B cell (primary cell): Measurements from ENCODE around the gene ATXN1. TPM values are rescaled to one million over a fixed set of nuclear protein-coding genes. Genes with fewer than 3 reads are reported as not detected.

Experiments used
- ATAC-seq: fragments of 200-7000 bp; cut with Tn5 transposase; one replicate; pipeline ENCODE4 v1.10.0; 2021; ENCODE audit warnings: low read depth, mild to moderate bottlenecking, moderate number of reproducible peaks, moderate library complexity
- CTCF ChIA-PET: fragments of 350-600 bp; sonication (Branson Sonifier 250); formaldehyde crosslinking; loops from one replicate; lab custom pipeline; 2021; ENCODE audit warnings: antibody characterized with exemption, inconsistent platforms; lab: Charles Lee
- POLR2A ChIA-PET: fragments of 350-600 bp; sonication (Branson Sonifier 250); formaldehyde crosslinking; loops from one replicate; lab custom pipeline; 2021; ENCODE audit warnings: antibody characterized with exemption; lab: Charles Lee
- DNase-seq: peaks from one replicate; pipeline ENCODE4 v3.0.0; 2013
- H2AFZ ChIP-seq: 2 replicates; pipeline ENCODE4 v1.6.1; 2012; ENCODE audit warnings: mild to moderate bottlenecking, low read depth, low read length; ENCODE audit not compliant: insufficient read depth, poor library complexity, severe bottlenecking
- H3K27ac ChIP-seq, 2 donors: 1 replicate in 1 of 2; 2 replicates in 1 of 2; pipeline ENCODE4 v1.5.1; 2012 to 2013; ENCODE audit warnings: low read length in 2 of 2, mild to moderate bottlenecking in 2 of 2, moderate library complexity in 1 of 2
- H3K27me3 ChIP-seq, 4 experiments: fragments of 200-600 bp in 1 of 4; sonication (generic) in 1 of 4; replicated peaks in 1 of 4; 1 replicate in 2 of 4; 2 replicates in 2 of 4; pipeline versions ENCODE4 v1.6.1 to v1.7.0; 2013 to 2016; ENCODE audit warnings: low read length in 3 of 4, mild to moderate bottlenecking in 2 of 4, mixed read lengths in 1 of 4, moderate library complexity in 1 of 4; ENCODE audit not compliant: insufficient read depth in 4 of 4, control insufficient read depth in 3 of 4; ENCODE audit errors: control extremely low read depth in 1 of 4
- H3K36me3 ChIP-seq, 2 experiments: replicated peaks in 1 of 2; 1 replicate in 1 of 2; 2 replicates in 1 of 2; pipeline versions ENCODE4 v1.6.1 to v1.7.1; 2013; ENCODE audit warnings: low read length in 1 of 2; ENCODE audit not compliant: insufficient read depth in 2 of 2, control insufficient read depth in 1 of 2; ENCODE audit errors: control extremely low read depth in 1 of 2, extremely low read depth in 1 of 2
- H3K4me1 ChIP-seq, 2 donors: fragments of 200-600 bp in 1 of 2; sonication (generic) in 1 of 2; 1 replicate in 1 of 2; 2 replicates in 1 of 2; pipeline versions ENCODE4 v1.5.1 to v1.6.1; 2013 to 2017; ENCODE audit warnings: low read length in 2 of 2; ENCODE audit not compliant: control insufficient read depth in 2 of 2, insufficient read depth in 2 of 2
- H3K4me2 ChIP-seq: replicated peaks from 2 replicates; pipeline ENCODE3; 2012; ENCODE audit warnings: mild to moderate bottlenecking, low read depth, low read length; ENCODE audit not compliant: poor library complexity, severe bottlenecking
- H3K4me3 ChIP-seq, 5 experiments: fragments of 200-600 bp in 1 of 5; sonication (generic) in 1 of 5; 1 replicate in 3 of 5; 2 replicates in 2 of 5; pipeline versions ENCODE4 v1.5.1 to v1.7.0; 2011 to 2016; ENCODE audit warnings: low read length in 4 of 5, mild to moderate bottlenecking in 4 of 5, low read depth in 2 of 5, control low read depth in 1 of 5, moderate library complexity in 1 of 5; ENCODE audit not compliant: insufficient read depth in 1 of 5; ENCODE audit errors: control extremely low read depth in 1 of 5, extremely low read depth in 1 of 5
- H3K79me2 ChIP-seq: fragments of 200-600 bp; sonication (generic); one replicate; pipeline ENCODE4 v1.6.0; 2016; ENCODE audit warnings: low read length; ENCODE audit not compliant: control insufficient read depth, insufficient read depth
- H3K9ac ChIP-seq: fragments of 200-600 bp; sonication (generic); 2 replicates; pipeline ENCODE4 v1.6.1; 2017; ENCODE audit warnings: mild to moderate bottlenecking, low read length, moderate library complexity
- H3K9me3 ChIP-seq, 3 donors: one replicate each; pipeline versions ENCODE4 v1.6.1 to v1.7.1; 2013; ENCODE audit warnings: low read length in 2 of 3; ENCODE audit not compliant: control insufficient read depth in 2 of 3, insufficient read depth in 1 of 3; ENCODE audit errors: control extremely low read depth in 1 of 3
- H4K20me1 ChIP-seq: 2 replicates; pipeline ENCODE4 v1.6.0; 2012; ENCODE audit warnings: mild to moderate bottlenecking, low read length; ENCODE audit not compliant: insufficient read depth, control insufficient read depth, poor library complexity, severe bottlenecking
- H3K27ac Mint-ChIP-seq: one replicate; pipeline ENCODE4 v1.8.0; 2021; ENCODE audit warnings: mixed read lengths
- H3K27me3 Mint-ChIP-seq: one replicate; pipeline ENCODE4 v1.8.0; 2021; ENCODE audit warnings: mixed read lengths
- H3K4me1 Mint-ChIP-seq: one replicate; pipeline ENCODE4 v1.8.0; 2021; ENCODE audit warnings: mixed read lengths
- H3K4me3 Mint-ChIP-seq: one replicate; pipeline ENCODE4 v1.8.0; 2021; ENCODE audit warnings: mixed read lengths
- H3K9me3 Mint-ChIP-seq: one replicate; pipeline ENCODE4 v1.8.0; 2022; ENCODE audit warnings: mixed read lengths; ENCODE audit not compliant: insufficient read depth
- CTCF ChIP-seq: fragments of 200-600 bp; IDR thresholded peaks from one replicate; pipeline ENCODE4 v1.8.0; 2022; ENCODE audit warnings: antibody characterized with exemption, mild to moderate bottlenecking
- EZH2 ChIP-seq: IDR thresholded peaks from 2 replicates; pipeline ENCODE4 v1.6.1; 2012; ENCODE audit warnings: borderline replicate concordance, low read depth, mild to moderate bottlenecking, moderate library complexity, low read length; ENCODE audit not compliant: insufficient read depth, poor library complexity, severe bottlenecking
- WGBS: methylation state at CpG from one replicate; pipeline ENCODE4 v1.1.5; 2013; ENCODE audit warnings: missing lambda C conversion rate; ENCODE audit not compliant: insufficient coverage; 5-methylcytosine and 5-hydroxymethylcytosine counted together
- intact Hi-C: fragments of 100-400 bp; cut with micrococcal nuclease; formaldehyde crosslinking; loops from one replicate; pipeline ENCODE4 v1.10.0; 2022
- polyA plus RNA-seq: library from polyadenylated mRNA; depleted of rRNA; stranded (reverse); fragments of >200 nt; gene quantifications from 2 replicates; pipeline ENCODE4 v1.2.3, GENCODE V29; 2012
- total RNA-seq, 2 donors: library from RNA; stranded (reverse); fragments of 120-200 nt in 1 of 2; gene quantifications; 1 replicate in 1 of 2; 2 replicates in 1 of 2; pipeline versions ENCODE4 v1.2.3 to v1.2.4, GENCODE V29; 2013 to 2022

ATXN1 gene
- total and polyA plus RNA-seq, 2 donors (not counting 1 experiment from before 2014, with no cell fraction given): 5.7 to 63.8 TPM

GRCh38 chr6:16670183-16670582 lies 91.1 kb downstream of the ATXN1 start:
- Mint-ChIP-seq H3K4me1 (peaks cover 24% of the 10 kb centered on the region), H3K27me3 (no peaks in the 10 kb centered on the region), H3K4me3 (peak overlapping the region; percentile 37), H3K9me3 (no peaks in the 10 kb centered on the region), H3K27ac (peak overlapping the region; percentile 16)
- DNase-seq: no peak
- Histone ChIP-seq H3K27ac (no peak overlapping the region), H3K4me1 (peaks cover 0 to 16% of the 10 kb centered on the region in 2 donors), H3K79me2 (no peaks in the 10 kb centered on the region), H3K4me2 (no peak overlapping the region), H3K9me3 (no peaks in the 10 kb centered on the region), H2AFZ (no peak overlapping the region), H3K4me3 (no peak overlapping the region), H3K36me3 (no peaks in the 10 kb centered on the region), H3K9ac (no peak overlapping the region), H3K27me3 (no peaks in the 10 kb centered on the region), H4K20me1 (no peaks in the 10 kb centered on the region)
- TF ChIP-seq EZH2: no peak
- ATAC-seq: peak; percentile 36
- 63% methylated on average over 2 of the region's 4 CpGs for WGBS
- intact Hi-C loops: no loop called here
- POLR2A ChIA-PET: no interaction called here
- CTCF ChIA-PET: no interaction called here

- H3K4me1 ChIP-seq: peaks cover 0 to 16% of the 10 kb centered on the region in 2 donors
- POLR2A ChIA-PET: no interaction called here
- no peaks in the 10 kb centered on the region for H3K79me2 ChIP-seq
- H3K4me2 ChIP-seq: no peak overlapping the region
- Mint-ChIP-seq H3K9me3 (no peaks in the 10 kb centered on the region), H3K27ac (no peak overlapping the region), H3K4me3 (no peak overlapping the region), H3K4me1 (peaks cover 24% of the 10 kb centered on the region), H3K27me3 (no peaks in the 10 kb centered on the region)
- no peak for TF ChIP-seq EZH2
- no peak for TF ChIP-seq CTCF
- H3K4me3 ChIP-seq: no peak overlapping the region
- ATAC-seq: no peak
- no peaks in the 10 kb centered on the region for H3K9me3 ChIP-seq
- WGBS: no CpG with 5 or more reads among the region's 3 CpGs
- intact Hi-C loops: no loop called here
- CTCF ChIA-PET: no interaction called here
- DNase-seq: no peak
- H3K36me3 ChIP-seq: no peaks in the 10 kb centered on the region
- H3K27me3 ChIP-seq: no peaks in the 10 kb centered on the region
- H3K27ac ChIP-seq: no peak overlapping the region
- no peaks in the 10 kb centered on the region for H4K20me1 ChIP-seq
- no peak overlapping the region for H2AFZ ChIP-seq
- no peak overlapping the region for H3K9ac ChIP-seq
These were observed 92.0 kb downstream of the ATXN1 start for GRCh38 chr6:16669227-16669626.
